ENCODE measurements around the gene CDH4. TPM values are rescaled to one million over a fixed set of nuclear protein-coding genes. Genes with fewer than 3 reads are reported as not detected.

CDH4 gene
- total and polyA plus RNA-seq, 12 donors, result 0.04 to 0.25 (median 0.08) TPM; not detected in 5

DNA sequence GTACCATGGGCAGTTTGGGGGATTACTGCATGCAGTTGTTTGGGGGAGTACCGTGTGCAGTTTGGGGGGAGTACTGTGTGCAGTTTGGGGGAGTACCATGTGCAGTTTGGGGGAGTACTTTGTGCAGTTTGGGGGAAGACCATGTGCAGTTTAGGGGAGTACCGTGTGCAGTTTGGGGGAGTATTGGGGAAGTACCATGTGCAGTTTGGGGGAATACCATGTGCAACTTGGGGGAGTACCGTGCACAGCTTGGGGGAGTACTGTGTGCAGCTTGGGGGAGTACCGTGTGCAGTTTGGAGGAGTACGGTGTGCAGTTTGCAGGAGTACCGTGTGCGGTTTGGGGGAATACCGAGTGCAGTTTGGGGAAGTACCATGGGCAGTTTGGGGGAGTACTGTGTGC lies 22.3 kb downstream of the CDH4 start:
- ATAC-seq (no peak), DNase-seq (no peak)
- WGBS, 2 donors, result 91 to 93% methylated on average over 8 of the region's 8 CpGs
- Histone ChIP-seq H3K36me3 (no peaks in the 10 kb centered on the region), H3K4me3 (no peak overlapping the region), H3K27ac (no peak overlapping the region), H3K9me3 (no peaks in the 10 kb centered on the region), H3K4me1 (no peaks in the 10 kb centered on the region), H3K27me3 (peaks cover 0 to 36% (median 31%) of the 10 kb centered on the region in 7 donors)
- TF ChIP-seq, protein P1, sequence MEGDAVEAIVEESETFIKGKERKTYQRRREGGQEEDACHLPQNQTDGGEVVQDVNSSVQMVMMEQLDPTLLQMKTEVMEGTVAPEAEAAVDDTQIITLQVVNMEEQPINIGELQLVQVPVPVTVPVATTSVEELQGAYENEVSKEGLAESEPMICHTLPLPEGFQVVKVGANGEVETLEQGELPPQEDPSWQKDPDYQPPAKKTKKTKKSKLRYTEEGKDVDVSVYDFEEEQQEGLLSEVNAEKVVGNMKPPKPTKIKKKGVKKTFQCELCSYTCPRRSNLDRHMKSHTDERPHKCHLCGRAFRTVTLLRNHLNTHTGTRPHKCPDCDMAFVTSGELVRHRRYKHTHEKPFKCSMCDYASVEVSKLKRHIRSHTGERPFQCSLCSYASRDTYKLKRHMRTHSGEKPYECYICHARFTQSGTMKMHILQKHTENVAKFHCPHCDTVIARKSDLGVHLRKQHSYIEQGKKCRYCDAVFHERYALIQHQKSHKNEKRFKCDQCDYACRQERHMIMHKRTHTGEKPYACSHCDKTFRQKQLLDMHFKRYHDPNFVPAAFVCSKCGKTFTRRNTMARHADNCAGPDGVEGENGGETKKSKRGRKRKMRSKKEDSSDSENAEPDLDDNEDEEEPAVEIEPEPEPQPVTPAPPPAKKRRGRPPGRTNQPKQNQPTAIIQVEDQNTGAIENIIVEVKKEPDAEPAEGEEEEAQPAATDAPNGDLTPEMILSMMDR (IDR thresholded peaks at IDR 0.05), result no peak
- intact Hi-C loops (cut with DNase I), result no loop called here

DNA sequence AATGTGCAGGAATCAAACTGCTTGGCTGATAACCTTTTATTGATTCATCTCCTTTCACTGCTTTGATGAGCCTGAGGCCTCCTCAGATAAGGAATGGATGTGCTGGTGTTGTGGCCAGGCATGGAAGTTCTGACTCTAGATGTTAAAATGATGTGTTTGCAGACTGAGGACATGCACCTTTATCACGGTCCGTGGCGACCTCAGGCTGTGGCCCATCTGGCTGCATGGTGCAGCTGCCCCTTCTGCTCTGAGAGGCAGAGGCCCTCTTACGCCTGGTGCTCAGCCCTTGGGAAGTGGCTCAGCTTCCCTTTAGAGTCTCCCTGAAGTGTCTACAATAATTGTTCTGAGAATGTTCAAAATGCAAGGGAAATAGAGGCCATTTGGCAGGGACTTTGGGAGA lies 26.2 kb downstream of the CDH4 start:
- WGBS, 2 donors, result 72 to 82% methylated on average over 4 of the region's 4 CpGs
- Histone ChIP-seq H3K27me3 (peaks cover 0 to 49% (median 35%) of the 10 kb centered on the region in 7 donors), H3K27ac (no peak overlapping the region), H3K9me3 (no peaks in the 10 kb centered on the region), H3K4me3 (no peak overlapping the region), H3K36me3 (no peaks in the 10 kb centered on the region), H3K4me1 (no peaks in the 10 kb centered on the region)
- no peak for DNase-seq
- TF ChIP-seq, protein P1 (IDR thresholded peaks at IDR 0.05), result no peak
- ATAC-seq, result no peak
- intact Hi-C loops (cut with DNase I), result no loop called here

DNA sequence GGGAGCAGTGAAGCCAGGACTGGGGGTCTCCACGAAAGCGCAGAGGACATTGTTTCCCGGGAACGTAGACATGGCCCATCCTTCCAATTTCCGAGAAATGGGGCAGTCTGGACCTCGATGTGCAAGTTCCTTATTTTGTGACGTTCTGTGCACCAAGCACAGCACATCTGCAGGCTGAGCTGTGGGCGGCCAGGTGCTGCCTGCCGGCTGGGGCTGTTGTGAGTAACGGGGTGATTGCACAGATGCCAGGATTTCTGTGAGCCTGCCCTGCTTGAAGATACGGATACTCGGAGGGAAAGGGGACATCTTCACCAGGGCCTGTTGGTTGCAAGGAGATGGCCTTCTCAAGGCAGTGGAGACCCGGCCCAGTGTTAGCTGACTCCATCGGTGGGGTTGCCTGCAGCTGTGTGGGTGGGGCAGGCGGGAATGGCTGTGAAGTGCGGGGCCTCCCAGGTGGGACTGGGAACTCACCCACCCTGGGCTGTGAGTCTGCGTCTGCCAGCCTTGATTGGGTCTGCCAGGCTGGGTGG lies 27.6 kb downstream of the CDH4 start:
- Histone ChIP-seq H3K4me3 (no peak overlapping the region), H3K4me1 (no peaks in the 10 kb centered on the region), H3K9me3 (peaks cover 0 to 4% (median 0%) of the 10 kb centered on the region in 11 donors), H3K36me3 (no peaks in the 10 kb centered on the region), H3K27ac (no peak overlapping the region), H3K27me3 (peaks cover 0 to 49% (median 35%) of the 10 kb centered on the region in 7 donors)
- ATAC-seq (no peak), DNase-seq (no peak)
- TF ChIP-seq, protein P1 (IDR thresholded peaks at IDR 0.05), result no peak
- intact Hi-C loops (cut with DNase I), result no loop called here
- WGBS, 2 donors, result 82 to 83% methylated on average over 17 of the region's 17 CpGs

DNA sequence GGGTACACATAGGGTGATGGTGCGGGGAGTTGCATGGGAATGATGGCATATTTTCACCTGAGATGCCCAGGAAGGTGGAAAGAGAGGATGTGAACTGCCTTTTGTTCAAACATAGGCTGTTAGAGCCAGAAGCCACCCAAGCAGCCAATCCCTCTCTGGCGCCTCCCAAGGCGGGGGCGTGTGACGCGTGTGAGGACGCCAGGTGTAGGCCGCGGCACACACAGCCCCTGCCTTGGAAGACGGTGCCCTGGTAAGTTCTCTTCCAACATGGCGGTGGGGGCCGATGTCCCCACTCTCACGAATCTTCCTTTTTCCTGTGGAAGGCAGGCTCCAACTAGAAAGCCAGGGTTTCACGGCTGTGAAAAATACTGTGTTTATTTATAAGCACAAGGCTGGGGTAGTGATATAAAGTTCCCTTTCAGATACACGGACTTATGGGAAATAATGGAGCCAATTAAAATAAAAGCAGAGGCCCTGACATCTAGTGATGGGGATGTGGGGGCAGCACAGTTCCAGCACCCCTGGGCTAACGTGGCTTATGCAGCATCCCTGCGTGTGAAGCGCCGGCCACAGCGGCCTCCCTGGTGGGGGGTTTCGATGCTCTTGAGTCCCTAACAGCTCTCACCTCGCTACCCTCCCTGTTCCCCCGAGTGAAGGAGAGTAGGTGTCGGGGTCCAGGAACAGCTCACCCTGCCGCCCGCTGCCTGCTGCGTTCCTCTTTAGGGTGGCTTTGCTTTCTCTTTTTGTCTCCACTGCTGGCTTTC lies 28.3 kb downstream of the CDH4 start:
- Histone ChIP-seq H3K9me3 (peaks cover 0 to 4% (median 0%) of the 10 kb centered on the region in 11 donors), H3K27me3 (peaks cover 0 to 49% (median 35%) of the 10 kb centered on the region in 7 donors), H3K4me1 (no peaks in the 10 kb centered on the region), H3K27ac (no peak overlapping the region), H3K36me3 (no peaks in the 10 kb centered on the region), H3K4me3 (no peak overlapping the region)
- ATAC-seq (no peak), DNase-seq (no peak)
- intact Hi-C loops (cut with DNase I), result no loop called here
- TF ChIP-seq, protein P1 (IDR thresholded peaks at IDR 0.05), result no peak
- 89 to 92% methylated on average over 27 of the region's 27 CpGs for WGBS, 2 donors

Measured in heart right ventricle (tissue), 16 donors.